A673 (cell line): ENCODE measurements around the gene EFCAB9. TPM values are rescaled to one million over a fixed set of nuclear protein-coding genes. Genes with fewer than 3 reads are reported as not detected.

ENCODE experiments used
- BruUV-seq: library from RNA; stranded (reverse); fragments of 400-500 nt; replicated peaks from 2 replicates; lab custom pipeline; 2021; lab: Mats Ljungman, UMichigan
- CTCF ChIA-PET: fragments of 300-600 bp; sonication (Branson Sonifier 250); formaldehyde crosslinking; loops from one replicate; lab custom pipeline; 2022; ENCODE audit warnings: antibody characterized with exemption; lab: Charles Lee
- POLR2A ChIA-PET: fragments of 300-600 bp; sonication (Branson Sonifier 250); formaldehyde crosslinking; loops from one replicate; lab custom pipeline; 2022; ENCODE audit warnings: antibody characterized with exemption; ENCODE audit not compliant: low non-redundant PET; lab: Charles Lee
- DNase-seq: peaks from one replicate; pipeline ENCODE4 v3.0.0-alpha.2; 2015; ENCODE audit warnings: low spot score
- H3K27ac ChIP-seq: fragments of 200-600 bp; sonication (generic); 2 replicates; pipeline ENCODE4 v1.5.1; 2016; ENCODE audit warnings: mixed run types, low read depth, mild to moderate bottlenecking, mixed read lengths, antibody characterized with exemption, low read length; ENCODE audit not compliant: poor library complexity, severe bottlenecking
- H3K27me3 ChIP-seq: fragments of 200-600 bp; sonication (generic); replicated peaks from 2 replicates; pipeline ENCODE4 v1.6.1; 2017; ENCODE audit warnings: mixed run types, low read depth, mild to moderate bottlenecking, mixed read lengths, antibody characterized with exemption, low read length; ENCODE audit not compliant: insufficient read depth, poor library complexity
- H3K36me3 ChIP-seq: fragments of 200-600 bp; sonication (generic); 2 replicates; pipeline ENCODE4 v1.6.1; 2016; ENCODE audit warnings: mixed run types, mild to moderate bottlenecking, mixed read lengths, antibody characterized with exemption, low read length; ENCODE audit not compliant: insufficient read depth, poor library complexity, severe bottlenecking
- H3K4me1 ChIP-seq: fragments of 200-600 bp; sonication (generic); 2 replicates; pipeline ENCODE4 v1.6.1; 2017; ENCODE audit warnings: mixed run types, mild to moderate bottlenecking, mixed read lengths, antibody characterized with exemption, low read length; ENCODE audit not compliant: insufficient read depth, poor library complexity, severe bottlenecking
- H3K4me3 ChIP-seq: fragments of 200-600 bp; sonication (generic); 2 replicates; pipeline ENCODE4 v1.5.1; 2016; ENCODE audit warnings: low read depth, mixed run types, mild to moderate bottlenecking, mixed read lengths, low read length; ENCODE audit not compliant: poor library complexity, severe bottlenecking
- H3K9me3 ChIP-seq: fragments of 200-600 bp; sonication (generic); 2 replicates; pipeline ENCODE4 v1.6.1; 2016; ENCODE audit warnings: mixed run types, low read depth, mild to moderate bottlenecking, mixed read lengths, antibody characterized with exemption, low read length; ENCODE audit not compliant: poor library complexity, severe bottlenecking
- EZH2 ChIP-seq: fragments of 200-600 bp; sonication (generic); IDR thresholded peaks from 2 replicates; pipeline ENCODE4 v1.6.1; 2017; ENCODE audit warnings: borderline replicate concordance, low read depth, mild to moderate bottlenecking, mixed read lengths, antibody characterized with exemption, low read length; ENCODE audit not compliant: poor library complexity, severe bottlenecking
- intact Hi-C: fragments of 100-400 bp; cut with micrococcal nuclease; formaldehyde crosslinking; loops from one replicate; pipeline ENCODE4 v1.10.0; 2022; ENCODE audit not compliant: unreplicated experiment
- total RNA-seq: library from RNA; stranded (reverse); gene quantifications from 2 replicates; pipeline ENCODE4 v1.2.3, GENCODE V29; 2021
- TF ChIP-seq, protein P1 (sequence below): fragments of 300-800, 200-600 bp; sonication (generic); conservative IDR thresholded peaks from 2 replicates; pipeline ENCODE4 v1.5.1; 2017; ENCODE audit warnings: low read depth, mild to moderate bottlenecking, antibody characterized with exemption, low read length, moderate library complexity, mixed read lengths

The EFCAB9 gene
- total RNA-seq, 1 experiment from 2014 or later = not detected

DNA sequence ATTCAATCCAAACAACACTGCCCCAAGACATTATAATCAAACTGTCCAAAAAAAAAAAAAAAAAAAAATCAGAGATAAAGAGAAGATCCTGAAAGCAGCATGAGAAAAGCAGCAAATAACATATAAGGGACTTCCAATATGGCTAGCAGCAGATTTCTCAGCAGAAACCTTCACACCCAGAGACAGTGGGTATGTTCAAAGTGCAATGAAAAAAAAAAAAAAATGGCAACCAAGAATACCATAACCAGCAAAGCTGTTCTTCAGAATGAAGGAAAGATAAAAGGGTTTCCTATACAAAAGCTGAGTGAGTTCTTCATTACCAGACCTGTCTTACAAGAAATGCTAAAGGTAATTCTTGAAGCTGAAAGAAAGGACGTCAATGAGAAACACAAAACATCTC is 57.4 kb downstream of the EFCAB9 start:
- H3K4me1 ChIP-seq = no peaks in the 10 kb centered on the region
- TF ChIP-seq EZH2 = no peak
- no peak for DNase-seq
- ChIA-PET CTCF (no interaction called here), POLR2A (no interaction called here)
- no TSS peak for BruUV-seq
- no peaks in the 10 kb centered on the region for H3K36me3 ChIP-seq
- H3K4me3 ChIP-seq = no peak overlapping the region
- H3K27ac ChIP-seq = no peak overlapping the region
- H3K27me3 ChIP-seq = no peaks in the 10 kb centered on the region
- intact Hi-C loops = no loop called here
- H3K9me3 ChIP-seq = peaks cover 12% of the 10 kb centered on the region

DNA sequence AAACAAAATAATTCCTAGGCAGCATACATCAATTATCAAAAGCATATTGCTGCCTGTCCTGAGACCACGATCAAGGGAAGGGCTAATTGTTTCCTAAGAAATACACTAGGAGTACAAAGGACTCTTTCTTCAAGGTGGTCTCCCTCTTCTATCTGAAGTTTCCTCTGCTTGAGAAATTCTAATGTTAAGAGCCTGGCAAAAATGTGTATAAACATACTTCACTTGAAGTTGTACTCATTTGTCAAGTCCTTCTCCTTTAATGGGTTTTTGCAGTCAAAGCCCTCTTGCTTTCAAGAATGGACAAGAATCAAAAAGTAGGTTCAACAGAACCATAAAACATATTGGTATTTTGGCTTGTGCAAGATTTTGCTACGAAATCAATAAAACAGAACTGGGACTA is 58.5 kb downstream of the EFCAB9 start:
- intact Hi-C loops = no loop called here
- no peaks in the 10 kb centered on the region for H3K27me3 ChIP-seq
- TF ChIP-seq, protein P1, sequence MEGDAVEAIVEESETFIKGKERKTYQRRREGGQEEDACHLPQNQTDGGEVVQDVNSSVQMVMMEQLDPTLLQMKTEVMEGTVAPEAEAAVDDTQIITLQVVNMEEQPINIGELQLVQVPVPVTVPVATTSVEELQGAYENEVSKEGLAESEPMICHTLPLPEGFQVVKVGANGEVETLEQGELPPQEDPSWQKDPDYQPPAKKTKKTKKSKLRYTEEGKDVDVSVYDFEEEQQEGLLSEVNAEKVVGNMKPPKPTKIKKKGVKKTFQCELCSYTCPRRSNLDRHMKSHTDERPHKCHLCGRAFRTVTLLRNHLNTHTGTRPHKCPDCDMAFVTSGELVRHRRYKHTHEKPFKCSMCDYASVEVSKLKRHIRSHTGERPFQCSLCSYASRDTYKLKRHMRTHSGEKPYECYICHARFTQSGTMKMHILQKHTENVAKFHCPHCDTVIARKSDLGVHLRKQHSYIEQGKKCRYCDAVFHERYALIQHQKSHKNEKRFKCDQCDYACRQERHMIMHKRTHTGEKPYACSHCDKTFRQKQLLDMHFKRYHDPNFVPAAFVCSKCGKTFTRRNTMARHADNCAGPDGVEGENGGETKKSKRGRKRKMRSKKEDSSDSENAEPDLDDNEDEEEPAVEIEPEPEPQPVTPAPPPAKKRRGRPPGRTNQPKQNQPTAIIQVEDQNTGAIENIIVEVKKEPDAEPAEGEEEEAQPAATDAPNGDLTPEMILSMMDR = no peak
- TF ChIP-seq EZH2 = no peak
- H3K27ac ChIP-seq = no peak overlapping the region
- no peaks in the 10 kb centered on the region for H3K36me3 ChIP-seq
- H3K4me1 ChIP-seq = no peaks in the 10 kb centered on the region
- peaks cover 12% of the 10 kb centered on the region for H3K9me3 ChIP-seq
- ChIA-PET CTCF (no interaction called here), POLR2A (no interaction called here)
- H3K4me3 ChIP-seq = no peak overlapping the region
- BruUV-seq = no TSS peak
- DNase-seq = no peak

Other genes with a start within 250 kb of the EFCAB9 start
- 34.9 and 40.2 TPM in 2 replicates for gene FBXW11, start 187.5 kb upstream of the EFCAB9 start, total RNA-seq
- gene STK10, start 5.9 kb upstream of the EFCAB9 start, total RNA-seq = 3.8 and 3.9 TPM in 2 replicates
- gene UBTD2, start 89.6 kb downstream of the EFCAB9 start, total RNA-seq = 18.3 and 20.0 TPM in 2 replicates